Endothelial cell of umbilical vein (primary cell): ENCODE results near the gene SH3RF1. TPM values are rescaled to one million over a fixed set of nuclear protein-coding genes. Genes with fewer than 3 reads are reported as not detected.

Experiments
- BruUV-seq: library from RNA; stranded (reverse); fragments of 400-500 nt; replicated peaks from 2 replicates; lab custom pipeline; 2021; lab: Mats Ljungman, UMichigan
- CTCF ChIA-PET: fragments of 300-600, 350-600 bp; sonication (Branson Sonifier 250); formaldehyde crosslinking; loops from one replicate; lab custom pipeline; 2021; ENCODE audit warnings: antibody characterized with exemption, inconsistent platforms; lab: Charles Lee
- POLR2A ChIA-PET: fragments of 300-600, 350-600 bp; sonication (Branson Sonifier 250); formaldehyde crosslinking; loops from one replicate; lab custom pipeline; 2021; ENCODE audit warnings: antibody characterized with exemption, inconsistent platforms; lab: Charles Lee
- DNase-seq: peaks from one replicate; pipeline ENCODE4 v3.0.0-alpha.2; 2011; ENCODE audit warnings: low read depth, low spot score
- FAIRE-seq: peaks from 2 replicates; lab custom pipeline; 2011; peaks lifted over from hg19 to GRCh38; lab: Jason Lieb, UNC
- H2AFZ ChIP-seq: 2 replicates; pipeline ENCODE4 v1.6.0; 2012; ENCODE audit warnings: low read depth, low read length, control low read depth, inconsistent platforms
- H3K27ac ChIP-seq: 2 replicates; pipeline ENCODE4 v1.5.1; 2011; ENCODE audit warnings: low read depth, mild to moderate bottlenecking, control low read depth, low read length, moderate library complexity; ENCODE audit not compliant: insufficient read depth
- H3K27me3 ChIP-seq, 2 experiments: 2 replicates each; pipeline versions ENCODE4 v1.6.0 to v1.6.1; 2011; ENCODE audit warnings: low read length in 2 of 2, mixed read lengths in 1 of 2; ENCODE audit not compliant: control insufficient read depth in 2 of 2, insufficient read depth in 2 of 2
- H3K36me3 ChIP-seq, 2 experiments: 2 replicates in 1 of 2; 3 replicates in 1 of 2; pipeline ENCODE4 v1.5.1; 2011; ENCODE audit warnings: low read length in 2 of 2, mild to moderate bottlenecking in 1 of 2, moderate library complexity in 1 of 2; ENCODE audit not compliant: control insufficient read depth in 2 of 2, insufficient read depth in 2 of 2; ENCODE audit errors: extremely low read depth in 1 of 2
- H3K4me1 ChIP-seq: 3 replicates; pipeline ENCODE4 v1.5.1; 2011; ENCODE audit warnings: mild to moderate bottlenecking, low read length; ENCODE audit not compliant: control insufficient read depth, insufficient read depth; ENCODE audit errors: extremely low read depth
- H3K4me2 ChIP-seq: 2 replicates; pipeline ENCODE4 v1.6.1; 2011; ENCODE audit warnings: low read length, control low read depth, mixed read lengths; ENCODE audit not compliant: insufficient read depth
- H3K4me3 ChIP-seq, 3 experiments: fragments of 200-600 bp in 1 of 3; sonication (generic), shearing (Covaris generic) in 1 of 3; replicated peaks in 1 of 3; 2 replicates each; pipeline ENCODE4 v1.5.1; 2011 to 2016; ENCODE audit warnings: control low read depth in 3 of 3, low read length in 3 of 3, mild to moderate bottlenecking in 2 of 3, inconsistent platforms in 1 of 3, low read depth in 1 of 3, moderate library complexity in 1 of 3; ENCODE audit not compliant: insufficient read depth in 1 of 3
- H3K79me2 ChIP-seq: 2 replicates; pipeline ENCODE4 v1.6.0; 2012; ENCODE audit warnings: low read length, inconsistent platforms; ENCODE audit not compliant: control insufficient read depth, insufficient read depth
- H3K9ac ChIP-seq: replicated peaks from 2 replicates; pipeline ENCODE3; 2011; ENCODE audit warnings: low read length, control low read depth; ENCODE audit not compliant: insufficient read depth; ENCODE audit errors: extremely low read depth
- H3K9me1 ChIP-seq: replicated peaks from 3 replicates; pipeline ENCODE4 v1.6.0; 2011; ENCODE audit warnings: mild to moderate bottlenecking, low read length; ENCODE audit not compliant: control insufficient read depth, insufficient read depth; ENCODE audit errors: extremely low read depth
- H3K9me3 ChIP-seq: replicated peaks from 2 replicates; pipeline ENCODE4 v1.5.1; 2012; ENCODE audit warnings: low read length, inconsistent platforms; ENCODE audit not compliant: control insufficient read depth, insufficient read depth
- H4K20me1 ChIP-seq: replicated peaks from 2 replicates; pipeline ENCODE3; 2011; ENCODE audit warnings: mild to moderate bottlenecking, low read length; ENCODE audit not compliant: control insufficient read depth, insufficient read depth; ENCODE audit errors: extremely low read depth
- CTCF ChIP-seq, 2 donors: IDR thresholded peaks; 1 replicate in 1 of 2; 2 replicates in 1 of 2; pipeline ENCODE4 v1.5.1; 2011; ENCODE audit warnings: low read length in 2 of 2, mild to moderate bottlenecking in 2 of 2, moderate library complexity in 2 of 2, control low read depth in 1 of 2, inconsistent platforms in 1 of 2, low read depth in 1 of 2; ENCODE audit not compliant: insufficient read depth in 1 of 2; ENCODE audit errors: extremely low read depth in 1 of 2
- EZH2 ChIP-seq: IDR thresholded peaks from 2 replicates; pipeline ENCODE4 v1.6.1; 2012; ENCODE audit warnings: borderline replicate concordance, low read depth, mild to moderate bottlenecking, moderate library complexity, low read length, inconsistent platforms; ENCODE audit not compliant: severe bottlenecking
- FOS ChIP-seq: IDR thresholded peaks from 2 replicates; pipeline ENCODE4 v1.6.1; 2011; ENCODE audit warnings: mild to moderate bottlenecking, low read length, moderate library complexity, borderline replicate concordance; ENCODE audit not compliant: insufficient read depth
- GATA2 ChIP-seq: IDR thresholded peaks from 2 replicates; pipeline ENCODE4 v1.7.0; 2011; ENCODE audit warnings: low read depth, mild to moderate bottlenecking, moderate library complexity, mixed read lengths, low read length; ENCODE audit not compliant: insufficient read length, insufficient read depth
- JUN ChIP-seq: IDR thresholded peaks from 2 replicates; pipeline ENCODE4 v1.6.1; 2011; ENCODE audit warnings: borderline replicate concordance, low read depth; ENCODE audit not compliant: insufficient read length, insufficient read depth
- MAX ChIP-seq: IDR thresholded peaks from 2 replicates; pipeline ENCODE4 v1.6.1; 2011; ENCODE audit not compliant: insufficient read depth, insufficient read length
- MYC ChIP-seq: IDR thresholded peaks from one replicate; pipeline ENCODE4 v1.6.1; 2011; ENCODE audit warnings: mild to moderate bottlenecking, low read depth, low read length
- POLR2A ChIP-seq: IDR thresholded peaks from 2 replicates; pipeline ENCODE4 v1.6.1; 2012; ENCODE audit warnings: low read depth, mild to moderate bottlenecking, control low read depth, low read length
- POLR2AphosphoS5 ChIP-seq: IDR thresholded peaks from 2 replicates; pipeline ENCODE4 v1.6.1; 2012; ENCODE audit warnings: low read depth, mild to moderate bottlenecking, control low read depth, low read length, moderate library complexity; ENCODE audit not compliant: insufficient read depth
- dilution Hi-C: fragments of 300-500 bp; cut with MboI; formaldehyde crosslinking; loops from one replicate; pipeline ENCODE4 v1.15.0; 2019; ENCODE audit warnings: low sequenced_read_pairs; ENCODE audit not compliant: extremely low pct_ligation_motif_present
- intact Hi-C: fragments of 100-400 bp; cut with micrococcal nuclease; formaldehyde crosslinking; loops from one replicate; pipeline ENCODE4 v1.10.0; 2022
- polyA plus RNA-seq, 4 experiments: library from polyadenylated mRNA; depleted of rRNA in 3 of 4; stranded (reverse) in 3 of 4; unstranded in 1 of 4; fragments of >200 nt; gene quantifications; 2 replicates each; pipeline versions ENCODE4 v1.2.1 to v1.2.3, GENCODE V29; 2011 to 2012; ENCODE audit warnings: missing spikeins in 1 of 4
- total RNA-seq: library from RNA; stranded (reverse); gene quantifications from 2 replicates; pipeline ENCODE4 v1.2.3, GENCODE V29; 2021

Gene SH3RF1
- total and polyA plus RNA-seq, 2 donors (not counting 3 experiments of a cell fraction or from before 2014, with no cell fraction given) = 16.2 to 24.9 TPM

- no peak for TF ChIP-seq MYC
- no peak for TF ChIP-seq CTCF (IDR thresholded peaks at IDR 0.05; ENCODE audit: extremely low read depth in 1 of 2, insufficient read depth in 1 of 2, low read depth in 1 of 2, low read length in 2 of 2)
- TF ChIP-seq EZH2 = no peak
- TF ChIP-seq POLR2AphosphoS5 = no peak
- TF ChIP-seq GATA2 = no peak
- TF ChIP-seq POLR2A = no peak
- TF ChIP-seq MAX = no peak
- TF ChIP-seq JUN = no peak
- no peak for TF ChIP-seq FOS
- ChIA-PET POLR2A (no interaction called here), CTCF (no interaction called here)
- Histone ChIP-seq H3K4me3 (no peak overlapping the region), H3K4me2 (no peak overlapping the region), H3K36me3 (peaks cover 8 to 26% of the 10 kb centered on the region in 2 experiments), H3K9ac (no peak overlapping the region), H3K9me3 (no peaks in the 10 kb centered on the region), H3K27me3 (no peaks in the 10 kb centered on the region), H3K4me1 (peaks cover 13% of the 10 kb centered on the region), H3K9me1 (no peaks in the 10 kb centered on the region), H3K79me2 (peaks cover 8% of the 10 kb centered on the region), H4K20me1 (no peaks in the 10 kb centered on the region), H3K27ac (no peak overlapping the region), H2AFZ (no peak overlapping the region)
- DNase-seq = no peak
- dilution Hi-C loops = no loop called here
- no TSS peak for BruUV-seq
- intact Hi-C loops = no loop called here
- FAIRE-seq = no peak
Observed at GRCh38 chr4:169132561-169133305, 138.0 kb downstream of the SH3RF1 start.
